Measurements from ENCODE around the gene GARIN5A. TPM values are rescaled to one million over a fixed set of nuclear protein-coding genes. Genes with fewer than 3 reads are reported as not detected.

Gene GARIN5A
- 10 to 100 TPM in 2 of 4 donors, 1 to 10 TPM in 2; 6.6 to 12.4 (median 9.5) TPM for polyA plus RNA-seq (ENCODE audit: insufficient read length in 4 of 4)

- peak; percentile 64 to 89 (median 86) for DNase-seq (ENCODE audit: low read depth in 4 of 4, low spot score in 2 of 4)
Measured at GRCh38 chr19:50476224-50476906, at the start of gene GARIN5A, which contains the start of gene EMC10. TSS of gene GARIN5A (minus strand) at chr19:50476848. CDS start at chr19:50476388, 460 bp downstream. TSS of gene EMC10 (plus strand) at chr19:50476507. CDS start at chr19:50476545, 38 bp downstream.

GRCh38 chr19:50522881-50523280 is 46.2 kb upstream of the GARIN5A start:
- no peak for DNase-seq (ENCODE audit: low read depth in 4 of 4, low spot score in 2 of 4)

GRCh38 chr19:50520822-50521465 is 44.3 kb upstream of the GARIN5A start:
- DNase-seq (ENCODE audit: low read depth in 4 of 4, low spot score in 2 of 4) = no peak

- DNase-seq (ENCODE audit: low read depth in 4 of 4, low spot score in 2 of 4) = no peak
Measured at GRCh38 chr19:50519006-50519575, 42.4 kb upstream of the GARIN5A start.

- DNase-seq (ENCODE audit: low read depth in 4 of 4, low spot score in 2 of 4) = no peak
Measured at GRCh38 chr19:50518091-50519005, 41.7 kb upstream of the GARIN5A start.

GRCh38 chr19:50517704-50518075 is 41.0 kb upstream of the GARIN5A start:
- no peak for DNase-seq (ENCODE audit: low read depth in 4 of 4, low spot score in 2 of 4)

GRCh38 chr19:50516964-50517703 is 40.5 kb upstream of the GARIN5A start:
- DNase-seq (ENCODE audit: low read depth in 4 of 4, low spot score in 2 of 4) = no peak

GRCh38 chr19:50516456-50516855 is 39.8 kb upstream of the GARIN5A start:
- no peak for DNase-seq (ENCODE audit: low read depth in 4 of 4, low spot score in 2 of 4)

- no peak for DNase-seq (ENCODE audit: low read depth in 4 of 4, low spot score in 2 of 4)
Measured at GRCh38 chr19:50515168-50515561, 38.5 kb upstream of the GARIN5A start.

- no peak for DNase-seq (ENCODE audit: low read depth in 4 of 4, low spot score in 2 of 4)
Measured at GRCh38 chr19:50514346-50515167, 37.9 kb upstream of the GARIN5A start.

- no peak for DNase-seq (ENCODE audit: low read depth in 4 of 4, low spot score in 2 of 4)
Measured at GRCh38 chr19:50513746-50514345, 37.2 kb upstream of the GARIN5A start, which contains the start of gene ASPDH. TSS of gene ASPDH (minus strand) at chr19:50513913. CDS start at chr19:50513823, 90 bp downstream.

- no peak for DNase-seq (ENCODE audit: low read depth in 4 of 4, low spot score in 2 of 4)
Measured at GRCh38 chr19:50512999-50513745, 36.5 kb upstream of the GARIN5A start.

- no peak for DNase-seq (ENCODE audit: low read depth in 4 of 4, low spot score in 2 of 4)
Measured at GRCh38 chr19:50512112-50512998, 35.7 kb upstream of the GARIN5A start.

GRCh38 chr19:50511069-50511822 is 34.6 kb upstream of the GARIN5A start, which contains the start of gene JOSD2:
TSS of gene JOSD2 (minus strand) at chr19:50511191. CDS start at chr19:50510431, 760 bp downstream.
- peak; percentile 92 to 97 (median 96) for DNase-seq (ENCODE audit: low read depth in 4 of 4, low spot score in 2 of 4)

- DNase-seq (ENCODE audit: low read depth in 4 of 4, low spot score in 2 of 4) = peak in 2 of 4 donors; percentile 67 to 71
Measured at GRCh38 chr19:50510700-50511068, 34.0 kb upstream of the GARIN5A start.

GRCh38 chr19:50510121-50510670 is 33.5 kb upstream of the GARIN5A start:
- no peak for DNase-seq (ENCODE audit: low read depth in 4 of 4, low spot score in 2 of 4)
